ENCODE results near the gene AADACL4.

Gene AADACL4

DNA sequence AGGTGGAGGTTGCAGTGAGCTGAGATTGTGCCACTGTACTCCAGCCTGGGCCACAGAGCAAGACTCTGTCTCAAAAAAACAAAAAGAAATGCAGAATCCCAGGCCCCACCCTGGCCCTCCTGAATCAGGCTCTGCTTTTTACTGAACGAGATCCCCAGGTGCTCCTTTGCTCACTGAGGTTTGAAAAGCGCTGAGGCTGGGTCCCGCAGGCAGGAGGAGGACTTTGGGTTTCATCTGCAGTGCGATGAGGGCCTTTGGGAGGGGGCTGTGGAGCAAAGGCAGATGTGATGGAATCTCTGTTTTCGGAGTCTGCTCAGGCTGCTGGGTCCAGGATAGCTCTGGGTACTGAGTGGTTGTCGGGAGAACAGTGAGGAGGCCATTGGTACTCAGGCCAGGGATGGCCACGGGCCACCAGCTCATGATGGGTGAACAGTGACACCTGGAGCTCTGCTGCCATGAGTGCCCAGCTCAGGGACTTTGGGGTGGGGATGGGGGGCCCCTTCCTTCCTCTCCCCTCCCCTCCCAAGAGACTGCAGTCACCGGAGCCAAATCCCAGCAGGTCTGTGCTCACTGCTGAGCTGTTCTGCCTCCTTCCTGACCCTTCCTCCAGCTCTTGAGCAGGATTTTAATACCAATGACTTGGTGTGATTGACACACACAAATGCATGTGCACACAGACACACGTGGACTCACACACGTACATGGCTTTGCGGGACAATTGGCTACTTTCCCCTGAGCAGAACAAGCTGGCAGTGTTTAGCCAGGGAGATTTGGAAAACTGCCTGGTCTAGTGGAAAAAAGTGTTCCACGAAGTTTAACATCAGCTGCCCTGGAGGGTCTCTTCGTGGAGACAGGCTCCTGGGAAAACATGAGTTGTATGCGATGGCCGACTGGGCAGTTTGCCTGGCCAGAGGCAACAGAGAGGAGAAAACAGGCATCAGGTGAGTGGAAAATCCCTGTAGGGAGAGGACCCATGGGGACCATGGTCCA is 22.2 kb upstream of the AADACL4 start:
- no peaks in the 10 kb centered on the region for H3K79me2 ChIP-seq (ENCODE audit: low read length)
- TF ChIP-seq CTCF (IDR thresholded peaks at IDR 0.05; ENCODE audit: low read depth, low read length) (no peak), EZH2phosphoT487 (IDR thresholded peaks at IDR 0.05; ENCODE audit: low read depth) (no peak)
- no peaks in the 10 kb centered on the region for H3K27me3 ChIP-seq (ENCODE audit: low read depth, low read length)
- H3K9ac ChIP-seq (ENCODE audit: low read length): no peak overlapping the region
- H3K36me3 ChIP-seq (replicated peaks; ENCODE audit: low read depth, low read length): no peaks in the 10 kb centered on the region
- no peak overlapping the region for H3K27ac ChIP-seq (ENCODE audit: low read length)
- H2AFZ ChIP-seq (ENCODE audit: low read depth, low read length): no peak overlapping the region
- no peaks in the 10 kb centered on the region for H3K4me1 ChIP-seq (ENCODE audit: low read length)
- H3K9me3 ChIP-seq (ENCODE audit: insufficient read depth, low read length): no peaks in the 10 kb centered on the region
- H3K4me2 ChIP-seq (ENCODE audit: low read length): no peak overlapping the region
- H3K4me3 ChIP-seq (ENCODE audit: low read length): no peak overlapping the region
- H4K20me1 ChIP-seq (ENCODE audit: insufficient read depth, low read length): no peaks in the 10 kb centered on the region

GRCh38 chr1:12622506-12622905 is 21.4 kb upstream of the AADACL4 start:
- Histone ChIP-seq H2AFZ (ENCODE audit: low read depth, low read length) (no peak overlapping the region), H3K9ac (ENCODE audit: low read length) (no peak overlapping the region), H4K20me1 (ENCODE audit: insufficient read depth, low read length) (no peaks in the 10 kb centered on the region), H3K4me1 (ENCODE audit: low read length) (no peaks in the 10 kb centered on the region), H3K27ac (ENCODE audit: low read length) (no peak overlapping the region), H3K36me3 (replicated peaks; ENCODE audit: low read depth, low read length) (no peaks in the 10 kb centered on the region), H3K9me3 (ENCODE audit: insufficient read depth, low read length) (no peaks in the 10 kb centered on the region), H3K27me3 (ENCODE audit: low read depth, low read length) (no peaks in the 10 kb centered on the region), H3K4me3 (ENCODE audit: low read length) (no peak overlapping the region), H3K4me2 (ENCODE audit: low read length) (no peak overlapping the region), H3K79me2 (ENCODE audit: low read length) (no peaks in the 10 kb centered on the region)
- no peak for TF ChIP-seq CTCF (IDR thresholded peaks at IDR 0.05; ENCODE audit: low read depth, low read length)
- no peak for TF ChIP-seq EZH2phosphoT487 (IDR thresholded peaks at IDR 0.05; ENCODE audit: low read depth)

DNA sequence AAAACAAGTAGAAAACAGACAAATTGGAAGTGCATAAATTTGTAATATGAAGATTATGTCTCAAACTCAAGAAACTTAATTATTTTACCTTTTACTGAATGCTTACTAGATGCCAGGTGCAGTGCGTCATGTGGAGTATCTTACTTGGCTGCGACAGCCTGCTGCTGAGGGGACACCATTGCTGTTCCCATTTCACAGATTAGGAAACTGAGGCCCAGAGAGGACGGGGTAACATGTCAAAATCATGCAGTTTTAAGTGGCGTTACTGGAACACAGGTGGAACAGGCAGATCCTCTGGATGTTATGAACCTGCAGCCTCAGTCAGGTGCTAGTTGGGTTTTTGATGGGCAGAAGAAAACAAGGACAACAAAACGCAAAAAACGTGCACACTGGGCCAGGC is 18.6 kb upstream of the AADACL4 start:
- Histone ChIP-seq H3K27ac (ENCODE audit: low read length) (no peak overlapping the region), H3K27me3 (ENCODE audit: low read depth, low read length) (no peaks in the 10 kb centered on the region), H3K4me3 (ENCODE audit: low read length) (no peak overlapping the region), H3K4me2 (ENCODE audit: low read length) (no peak overlapping the region), H3K9me3 (ENCODE audit: insufficient read depth, low read length) (no peaks in the 10 kb centered on the region), H3K79me2 (ENCODE audit: low read length) (no peaks in the 10 kb centered on the region), H3K36me3 (replicated peaks; ENCODE audit: low read depth, low read length) (no peaks in the 10 kb centered on the region), H4K20me1 (ENCODE audit: insufficient read depth, low read length) (no peaks in the 10 kb centered on the region), H3K9ac (ENCODE audit: low read length) (no peak overlapping the region), H2AFZ (ENCODE audit: low read depth, low read length) (no peak overlapping the region), H3K4me1 (ENCODE audit: low read length) (no peaks in the 10 kb centered on the region)
- TF ChIP-seq CTCF (IDR thresholded peaks at IDR 0.05; ENCODE audit: low read depth, low read length) (no peak), EZH2phosphoT487 (IDR thresholded peaks at IDR 0.05; ENCODE audit: low read depth) (no peak)

DNA sequence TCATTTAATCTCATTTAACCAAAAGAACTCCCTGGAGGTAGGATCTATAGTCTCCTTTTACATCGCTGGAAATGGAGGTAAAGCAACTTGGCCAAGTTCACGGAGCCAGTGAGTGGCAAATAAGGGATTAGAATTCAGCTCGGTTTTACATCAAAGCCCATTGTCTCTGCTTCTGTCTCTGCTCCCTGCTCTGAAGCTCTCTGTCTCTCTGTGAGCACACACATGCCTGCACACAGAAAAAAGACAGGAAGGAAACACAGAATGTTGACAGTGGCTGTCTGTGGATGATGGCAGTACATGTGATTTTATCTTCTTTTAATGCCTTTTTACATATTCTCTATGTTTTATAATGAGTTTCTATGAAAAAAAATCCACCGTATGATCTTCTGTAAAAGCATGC is 17.0 kb upstream of the AADACL4 start:
- Histone ChIP-seq H3K9ac (ENCODE audit: low read length) (no peak overlapping the region), H4K20me1 (ENCODE audit: insufficient read depth, low read length) (no peaks in the 10 kb centered on the region), H3K4me1 (ENCODE audit: low read length) (no peaks in the 10 kb centered on the region), H3K36me3 (replicated peaks; ENCODE audit: low read depth, low read length) (no peaks in the 10 kb centered on the region), H3K27me3 (ENCODE audit: low read depth, low read length) (no peaks in the 10 kb centered on the region), H3K27ac (ENCODE audit: low read length) (no peak overlapping the region), H3K4me3 (ENCODE audit: low read length) (no peak overlapping the region), H3K9me3 (ENCODE audit: insufficient read depth, low read length) (no peaks in the 10 kb centered on the region), H3K4me2 (ENCODE audit: low read length) (no peak overlapping the region), H2AFZ (ENCODE audit: low read depth, low read length) (no peak overlapping the region), H3K79me2 (ENCODE audit: low read length) (no peaks in the 10 kb centered on the region)
- TF ChIP-seq EZH2phosphoT487 (IDR thresholded peaks at IDR 0.05; ENCODE audit: low read depth): no peak
- TF ChIP-seq CTCF (IDR thresholded peaks at IDR 0.05; ENCODE audit: low read depth, low read length): no peak

Data from OCI-LY3 (cell line).